Gastrocnemius medialis (tissue), 4 donors: ENCODE data around the gene ULBP2.

Experiments
- CTCF ChIP-seq, 5 experiments: fragments of 450-650 bp in 3 of 5; fragments of 200-600 bp in 2 of 5; sonication (generic) in 2 of 5; IDR thresholded peaks in 4 of 5; conservative IDR thresholded peaks in 1 of 5; 1 replicate in 4 of 5; 2 replicates in 1 of 5; pipeline ENCODE4 v1.5.1; 2016 to 2019; ENCODE audit warnings: antibody characterized with exemption in 5 of 5, mild to moderate bottlenecking in 3 of 5, moderate library complexity in 3 of 5
- POLR2A ChIP-seq, 2 donors: fragments of 450-650 bp; IDR thresholded peaks; one replicate each; pipeline ENCODE4 v1.6.1; 2017; ENCODE audit warnings: antibody characterized with exemption in 2 of 2, mild to moderate bottlenecking in 2 of 2, moderate library complexity in 2 of 2

- TF ChIP-seq CTCF (IDR thresholded peaks at IDR 0.05 in 4 of 5, conservative IDR thresholded peaks at IDR 0.05 in 1 of 5) (no peak), POLR2A (IDR thresholded peaks at IDR 0.05) (no peak)
Measured at GRCh38 chr6:149938571-149939355, 3.1 kb upstream of the ULBP2 start.
